ENCODE results near the gene RNF20.
"Not testable (repeated sequence)": the region's sequence is repeated elsewhere in the genome, so short reads cannot be mapped to it uniquely, and the experiment has no call there.

Gene RNF20

GRCh38 chr9:101530076-101530711 lies 3.5 kb upstream of the RNF20 start:
- peak; percentile 92 for DNase-seq (ENCODE audit: low spot score)

GRCh38 chr9:101536351-101536750 lies 2.7 kb downstream of the RNF20 start:
- no peak for DNase-seq (ENCODE audit: low spot score)

- peak; percentile 22 for DNase-seq (ENCODE audit: low spot score)
Measured at GRCh38 chr9:101536938-101537337, 3.3 kb downstream of the RNF20 start.

- no peak for DNase-seq (ENCODE audit: low spot score)
Measured at GRCh38 chr9:101540069-101540468, 6.4 kb downstream of the RNF20 start.

- DNase-seq (ENCODE audit: low spot score), result no peak
Measured at GRCh38 chr9:101543098-101543735, 9.6 kb downstream of the RNF20 start.

GRCh38 chr9:101549472-101550098 lies 15.9 kb downstream of the RNF20 start:
- DNase-seq (ENCODE audit: low spot score), result not testable (repeated sequence)

- DNase-seq (ENCODE audit: low spot score), result no peak
Measured at GRCh38 chr9:101561740-101562139, 28.1 kb downstream of the RNF20 start.

- DNase-seq (ENCODE audit: low spot score), result no peak
Measured at GRCh38 chr9:101562966-101563365, 29.3 kb downstream of the RNF20 start.

- DNase-seq (ENCODE audit: low spot score), result no peak
Measured at GRCh38 chr9:101564252-101564651, 30.6 kb downstream of the RNF20 start.

- peak; percentile 51 for DNase-seq (ENCODE audit: low spot score)
Measured at GRCh38 chr9:101566904-101567724, 33.5 kb downstream of the RNF20 start.

GRCh38 chr9:101567725-101568350 lies 34.2 kb downstream of the RNF20 start:
- no peak for DNase-seq (ENCODE audit: low spot score)

- DNase-seq (ENCODE audit: low spot score), result no peak
Measured at GRCh38 chr9:101569741-101570501, 36.3 kb downstream of the RNF20 start.

GRCh38 chr9:101571114-101571513 lies 37.5 kb downstream of the RNF20 start:
- DNase-seq (ENCODE audit: low spot score), result no peak

- no peak for DNase-seq (ENCODE audit: low spot score)
Measured at GRCh38 chr9:101572316-101572715, 38.7 kb downstream of the RNF20 start.

- no peak for DNase-seq (ENCODE audit: low spot score)
Measured at GRCh38 chr9:101574731-101575333, 41.2 kb downstream of the RNF20 start.

GRCh38 chr9:101578378-101578777 lies 44.7 kb downstream of the RNF20 start:
- peak; percentile 15 for DNase-seq (ENCODE audit: low spot score)

GRCh38 chr9:101579711-101580545 lies 46.3 kb downstream of the RNF20 start:
- no peak for DNase-seq (ENCODE audit: low spot score)

- DNase-seq (ENCODE audit: low spot score), result no peak
Measured at GRCh38 chr9:101582553-101582952, 48.9 kb downstream of the RNF20 start.

- no peak for DNase-seq (ENCODE audit: low spot score)
Measured at GRCh38 chr9:101585740-101586139, 52.1 kb downstream of the RNF20 start.

- no peak for DNase-seq (ENCODE audit: low spot score)
Measured at GRCh38 chr9:101586651-101587050, 53.0 kb downstream of the RNF20 start.
